Spinal cord (tissue), 10 donors: ENCODE measurements around the gene GPR39. TPM values are rescaled to one million over a fixed set of nuclear protein-coding genes. Genes with fewer than 3 reads are reported as not detected.

Experiments used
- DNase-seq, 6 donors: peaks; one replicate each; pipeline versions ENCODE4 v3.0.0 to v3.0.0-alpha.2; 2013 to 2015; ENCODE audit warnings: low spot score in 6 of 6, low read depth in 4 of 6
- H3K27ac ChIP-seq: one replicate; pipeline ENCODE4 v1.5.1; 2013; ENCODE audit warnings: low read depth, low read length, control low read depth
- H3K27me3 ChIP-seq: one replicate; pipeline ENCODE4 v1.6.1; 2013; ENCODE audit warnings: low read length; ENCODE audit not compliant: control insufficient read depth, insufficient read depth
- H3K36me3 ChIP-seq: one replicate; pipeline ENCODE4 v1.6.1; 2013; ENCODE audit warnings: low read length; ENCODE audit not compliant: control insufficient read depth, insufficient read depth
- H3K4me1 ChIP-seq: one replicate; pipeline ENCODE4 v1.6.1; 2013; ENCODE audit warnings: low read length; ENCODE audit not compliant: control insufficient read depth, insufficient read depth
- H3K4me3 ChIP-seq: one replicate; pipeline ENCODE4 v1.5.1; 2013; ENCODE audit warnings: low read depth, low read length, control low read depth
- H3K9me3 ChIP-seq: one replicate; pipeline ENCODE4 v1.6.1; 2013; ENCODE audit warnings: low read length; ENCODE audit not compliant: control insufficient read depth, insufficient read depth
- WGBS: methylation state at CpG from one replicate; pipeline ENCODE4 v1.1.5; 2013; ENCODE audit warnings: missing lambda C conversion rate; ENCODE audit not compliant: insufficient coverage; 5-methylcytosine and 5-hydroxymethylcytosine counted together
- polyA plus RNA-seq, 2 donors: library from polyadenylated mRNA; unstranded; fragments of 120-200 nt; gene quantifications; one replicate each; pipeline ENCODE4 v1.2.1, GENCODE V29; 2013; ENCODE audit not compliant: insufficient read length in 2 of 2
- total RNA-seq, 2 donors: library from RNA; depleted of rRNA in 1 of 2; stranded (reverse); fragments of 120-200 nt in 1 of 2; fragments of >200 nt in 1 of 2; gene quantifications; one replicate each; pipeline versions ENCODE4 v1.2.3 to v1.2.4, GENCODE V29; 2013 to 2014
- donor health status: healthy.

GPR39 gene
- total and polyA plus RNA-seq, 4 donors: 0.72 to 1.4 (median 1.1) TPM

DNA sequence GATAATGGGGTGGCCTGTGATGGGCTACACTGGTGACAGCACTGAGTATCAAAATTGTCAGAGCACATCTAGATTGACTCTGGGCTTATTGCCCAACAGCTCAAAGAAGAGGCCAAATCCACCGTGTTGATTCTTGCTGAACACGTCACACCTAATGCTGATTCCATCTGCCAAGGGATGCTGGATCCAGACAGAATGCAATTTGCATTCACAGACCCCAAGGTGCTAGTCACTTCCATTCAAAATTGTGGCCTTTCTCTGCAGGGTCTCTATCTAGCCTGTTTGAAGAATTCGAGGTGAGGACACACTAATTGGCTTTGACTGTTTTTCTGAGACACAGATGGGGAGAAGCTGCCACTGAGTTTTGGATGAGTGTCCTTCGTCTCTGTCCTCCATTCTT is 13.5 kb upstream of the GPR39 start:
- Histone ChIP-seq H3K36me3 (no peaks in the 10 kb centered on the region), H3K27ac (no peak overlapping the region), H3K4me1 (no peaks in the 10 kb centered on the region), H3K9me3 (no peaks in the 10 kb centered on the region), H3K27me3 (no peaks in the 10 kb centered on the region), H3K4me3 (no peak overlapping the region)
- 53% methylated on average over 2 of the region's 4 CpGs for WGBS
- DNase-seq: peak in 1 of 6 donors; percentile 77

DNA sequence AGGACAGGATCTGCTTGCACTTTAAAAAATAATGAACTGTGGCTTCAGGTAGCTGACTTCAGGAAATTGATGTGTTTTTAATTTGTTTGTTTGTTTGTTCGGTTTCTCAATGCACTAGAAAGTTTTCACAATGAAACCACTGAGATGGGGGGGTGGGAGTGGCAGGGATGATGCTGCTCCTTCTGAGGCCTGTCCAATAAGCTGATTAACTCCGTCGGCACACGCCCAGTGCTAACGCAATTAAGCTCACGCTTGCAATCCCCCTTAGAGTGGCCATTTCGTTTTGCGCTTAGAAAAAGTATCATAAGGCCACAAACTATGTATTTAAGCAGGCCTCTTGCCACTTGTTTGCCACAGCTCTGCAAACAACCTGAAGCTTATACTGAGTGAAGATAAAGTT is 12.5 kb upstream of the GPR39 start:
- no peaks in the 10 kb centered on the region for H3K27me3 ChIP-seq
- DNase-seq: no peak
- no peaks in the 10 kb centered on the region for H3K9me3 ChIP-seq
- H3K27ac ChIP-seq: no peak overlapping the region
- no peaks in the 10 kb centered on the region for H3K4me1 ChIP-seq
- no peak overlapping the region for H3K4me3 ChIP-seq
- no peaks in the 10 kb centered on the region for H3K36me3 ChIP-seq
- WGBS: 76% methylated on average over 6 of the region's 8 CpGs

DNA sequence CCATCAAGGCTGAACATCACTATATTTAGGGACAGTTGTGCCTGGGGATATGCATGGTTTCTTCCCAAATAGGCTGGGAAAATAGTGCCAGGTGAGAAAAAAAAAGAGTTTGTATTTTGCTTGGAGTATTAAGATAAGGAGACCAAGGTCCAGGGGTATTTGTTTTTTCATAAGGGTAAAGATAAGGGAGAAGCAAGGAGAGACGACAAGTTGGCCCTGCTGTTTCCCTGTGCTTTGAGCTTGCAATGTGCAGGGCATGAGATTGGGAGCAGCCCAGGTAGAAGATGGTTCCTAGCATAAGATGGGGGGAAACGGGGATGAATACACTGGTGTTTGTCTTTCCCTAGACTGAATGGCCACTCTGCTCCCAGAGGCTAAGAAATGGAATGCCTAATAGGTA is 8.8 kb upstream of the GPR39 start:
- WGBS: 79% methylated on average over 2 of the region's 2 CpGs
- DNase-seq: no peak
- H3K27ac ChIP-seq: no peak overlapping the region
- H3K27me3 ChIP-seq: no peaks in the 10 kb centered on the region
- no peak overlapping the region for H3K4me3 ChIP-seq
- H3K36me3 ChIP-seq: no peaks in the 10 kb centered on the region
- H3K9me3 ChIP-seq: no peaks in the 10 kb centered on the region
- no peaks in the 10 kb centered on the region for H3K4me1 ChIP-seq

DNA sequence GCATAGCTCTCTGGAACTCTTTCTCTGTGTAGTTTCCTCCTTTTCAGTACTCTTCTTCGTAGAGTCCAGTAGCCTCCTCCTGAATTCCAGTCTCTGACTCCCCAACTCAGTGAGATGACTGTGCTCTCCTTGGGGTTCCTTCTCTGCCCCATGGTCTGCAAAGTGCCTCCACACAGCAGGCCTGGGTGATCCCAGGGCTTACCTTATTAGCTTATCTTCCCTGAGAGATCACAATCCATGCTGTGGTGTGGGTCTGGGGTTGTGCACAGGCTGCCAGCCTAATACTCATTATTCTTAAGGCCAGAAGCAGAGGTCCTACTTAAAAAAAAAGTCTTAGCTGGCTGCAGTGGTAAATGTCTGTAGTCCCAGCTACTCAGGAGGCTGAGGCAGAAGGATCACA is 4.6 kb upstream of the GPR39 start:
- Histone ChIP-seq H3K4me1 (peaks cover 14% of the 10 kb centered on the region), H3K4me3 (no peak overlapping the region), H3K27me3 (no peaks in the 10 kb centered on the region), H3K27ac (no peak overlapping the region), H3K9me3 (no peaks in the 10 kb centered on the region), H3K36me3 (no peaks in the 10 kb centered on the region)
- no peak for DNase-seq
- WGBS: 87% methylated on average over 1 of the region's 1 CpG

DNA sequence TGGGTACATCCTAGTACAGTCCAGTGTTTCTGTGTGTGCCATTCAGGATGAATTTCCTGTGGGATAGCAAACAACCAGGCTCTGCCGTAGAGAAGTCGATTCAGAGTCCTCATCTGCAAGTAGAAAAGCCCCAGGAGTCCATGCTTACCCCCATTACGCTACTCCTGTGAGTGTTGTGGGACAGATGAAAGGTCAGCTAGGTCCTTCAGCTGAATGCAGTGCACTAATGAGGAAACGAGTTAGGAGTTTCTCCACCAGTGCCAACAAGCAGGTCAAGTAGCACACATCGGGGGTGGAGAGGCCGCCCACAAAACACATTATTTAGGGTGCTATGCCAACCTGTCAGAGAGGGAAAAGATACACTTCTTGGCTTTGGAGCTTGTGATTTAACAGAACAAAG is 2.5 kb upstream of the GPR39 start:
- Histone ChIP-seq H3K4me3 (no peak overlapping the region), H3K36me3 (no peaks in the 10 kb centered on the region), H3K9me3 (no peaks in the 10 kb centered on the region), H3K27ac (no peak overlapping the region), H3K27me3 (no peaks in the 10 kb centered on the region), H3K4me1 (peaks cover 18% of the 10 kb centered on the region)
- 54% methylated on average over 2 of the region's 6 CpGs for WGBS
- no peak for DNase-seq

DNA sequence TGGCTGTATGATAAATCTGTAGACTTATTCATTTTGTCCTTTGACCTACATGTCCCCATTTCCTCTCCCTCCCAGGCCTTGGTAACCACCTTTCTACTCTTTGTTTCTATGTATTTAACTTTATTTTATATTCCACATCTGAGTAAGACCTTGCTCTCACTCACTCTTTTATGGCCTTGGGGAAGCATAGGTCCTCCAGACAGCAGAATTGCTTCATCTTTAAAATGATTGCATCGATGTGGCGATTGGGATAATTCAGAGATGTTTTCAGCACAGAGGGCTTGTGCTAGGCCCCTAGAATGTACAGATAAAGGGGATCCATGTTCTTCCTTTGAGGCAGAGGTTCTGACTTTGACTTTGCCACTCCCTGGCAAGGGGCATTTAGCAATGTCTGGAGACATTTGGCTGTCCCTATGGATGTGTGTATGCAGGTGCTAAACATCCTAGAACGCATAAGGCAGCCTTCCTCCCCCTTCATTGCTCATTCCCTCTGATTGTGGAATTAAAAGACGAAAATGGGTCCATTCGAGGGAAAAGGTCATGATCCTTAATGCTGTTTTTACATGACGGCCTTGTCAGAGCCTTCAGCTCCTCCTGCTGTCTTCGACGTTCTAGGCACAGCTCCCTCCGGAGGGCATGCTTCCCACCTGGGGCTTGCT is 1.2 kb upstream of the GPR39 start:
- Histone ChIP-seq H3K36me3 (no peaks in the 10 kb centered on the region), H3K27ac (no peak overlapping the region), H3K9me3 (no peaks in the 10 kb centered on the region), H3K4me3 (peak overlapping the region; percentile 48), H3K4me1 (peaks cover 18% of the 10 kb centered on the region), H3K27me3 (no peaks in the 10 kb centered on the region)
- DNase-seq: no peak
- WGBS: 29% methylated on average over 7 of the region's 9 CpGs

DNA sequence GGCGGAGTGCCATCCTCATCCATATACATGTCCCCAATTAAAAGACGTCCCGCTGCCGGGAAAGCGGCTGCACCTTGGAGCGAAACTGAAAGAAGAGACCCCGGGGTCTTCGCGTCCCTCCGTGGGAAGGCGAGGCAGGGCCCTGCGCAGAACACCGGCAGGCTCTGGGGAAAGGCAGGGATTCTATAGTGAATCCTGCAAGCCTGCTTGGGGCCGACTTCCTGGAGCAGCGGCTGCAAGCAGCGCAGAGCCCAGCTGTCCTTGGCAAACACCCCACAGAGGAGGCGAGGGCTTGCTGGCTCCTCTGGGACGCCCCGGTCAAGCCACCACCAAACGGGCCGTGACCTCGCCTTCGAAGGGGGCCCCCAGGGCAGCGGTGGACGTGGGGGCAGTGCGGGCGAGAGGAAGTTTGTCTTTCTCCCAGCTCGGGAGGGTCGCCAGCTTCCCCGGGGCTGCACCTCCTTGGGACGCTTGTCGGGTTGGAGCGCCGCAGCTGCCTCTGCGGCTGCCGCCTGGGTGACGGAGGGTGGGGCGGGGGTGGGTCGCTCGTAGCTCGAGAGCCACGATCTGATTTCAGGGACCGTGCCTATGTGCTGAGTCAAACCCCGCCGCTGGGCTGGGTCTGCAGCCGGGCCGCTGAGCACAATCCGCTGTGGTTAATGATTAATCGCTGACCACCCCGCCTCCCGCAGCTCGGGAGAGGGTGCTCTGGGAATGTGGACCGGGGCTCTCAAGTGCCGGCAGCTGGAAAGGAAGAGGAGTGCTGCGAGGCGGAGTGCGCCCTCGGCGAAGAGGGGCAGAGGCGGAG is 486 bp upstream of the GPR39 start:
- under 1% methylated on average over 60 of the region's 60 CpGs for WGBS
- H3K27ac ChIP-seq: no peak overlapping the region

DNA sequence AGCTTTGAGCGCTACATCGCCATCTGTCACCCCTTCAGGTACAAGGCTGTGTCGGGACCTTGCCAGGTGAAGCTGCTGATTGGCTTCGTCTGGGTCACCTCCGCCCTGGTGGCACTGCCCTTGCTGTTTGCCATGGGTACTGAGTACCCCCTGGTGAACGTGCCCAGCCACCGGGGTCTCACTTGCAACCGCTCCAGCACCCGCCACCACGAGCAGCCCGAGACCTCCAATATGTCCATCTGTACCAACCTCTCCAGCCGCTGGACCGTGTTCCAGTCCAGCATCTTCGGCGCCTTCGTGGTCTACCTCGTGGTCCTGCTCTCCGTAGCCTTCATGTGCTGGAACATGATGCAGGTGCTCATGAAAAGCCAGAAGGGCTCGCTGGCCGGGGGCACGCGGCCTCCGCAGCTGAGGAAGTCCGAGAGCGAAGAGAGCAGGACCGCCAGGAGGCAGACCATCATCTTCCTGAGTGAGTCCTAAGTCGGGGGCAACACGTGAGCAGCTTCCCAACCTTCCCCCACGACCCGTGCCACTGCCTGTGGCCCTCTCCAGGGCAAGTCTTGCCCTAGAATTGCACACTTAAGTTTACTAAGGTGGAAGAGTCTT is 928 bp downstream of the GPR39 start:
- Histone ChIP-seq H3K27me3 (no peaks in the 10 kb centered on the region), H3K36me3 (no peaks in the 10 kb centered on the region), H3K9me3 (no peaks in the 10 kb centered on the region), H3K4me3 (no peak overlapping the region), H3K4me1 (peaks cover 18% of the 10 kb centered on the region), H3K27ac (no peak overlapping the region)
- no peak for DNase-seq
- 98% methylated on average over 28 of the region's 30 CpGs for WGBS

More for the DNA sequence above, 486 bp upstream of the GPR39 start:
- peak in 3 of 6 donors; percentile 42 to 89 (median 76) for DNase-seq
- peaks cover 18% of the 10 kb centered on the region for H3K4me1 ChIP-seq
- no peaks in the 10 kb centered on the region for H3K36me3 ChIP-seq
- no peaks in the 10 kb centered on the region for H3K9me3 ChIP-seq
- no peaks in the 10 kb centered on the region for H3K27me3 ChIP-seq
- H3K4me3 ChIP-seq: peak overlapping the region; percentile 48

DNA sequence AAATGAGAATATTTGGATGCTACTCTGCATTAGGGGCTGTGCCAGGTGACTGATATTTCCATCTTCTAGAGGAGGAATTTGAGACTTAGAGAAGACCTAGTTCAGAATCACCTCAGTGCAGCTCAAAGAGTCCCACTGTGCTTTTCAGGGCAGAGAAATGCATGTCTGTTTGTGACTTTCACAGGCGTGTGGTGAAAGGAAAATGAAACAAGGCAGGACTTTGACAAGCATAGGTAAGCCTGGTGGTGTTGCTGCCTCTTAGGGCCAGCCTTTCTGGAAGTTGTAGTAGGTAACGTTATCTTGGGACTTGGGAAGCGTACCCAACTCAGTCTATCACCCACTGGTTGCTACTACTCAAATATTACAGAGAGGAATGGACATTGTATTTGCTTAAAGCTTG is 2.6 kb downstream of the GPR39 start:
- Histone ChIP-seq H3K27ac (no peak overlapping the region), H3K36me3 (no peaks in the 10 kb centered on the region), H3K27me3 (no peaks in the 10 kb centered on the region), H3K9me3 (no peaks in the 10 kb centered on the region), H3K4me1 (peaks cover 18% of the 10 kb centered on the region), H3K4me3 (no peak overlapping the region)
- WGBS: 75% methylated on average over 1 of the region's 3 CpGs
- no peak for DNase-seq
